ENCODE measurements around the gene BCAS3.

Gene BCAS3

GRCh38 chr17:61314368-61315078, 636.9 kb downstream of the BCAS3 start:
- Histone ChIP-seq H3K27me3 (ENCODE audit: insufficient read depth, low read length, poor library complexity) (no peaks in the 10 kb centered on the region), H3K9ac (ENCODE audit: low read length) (no peak overlapping the region), H3K4me2 (ENCODE audit: low read length) (no peak overlapping the region), H3K4me3 (ENCODE audit: low read length) (no peak overlapping the region), H2BK15ac (replicated peaks; ENCODE audit: low read depth) (no peak overlapping the region), H3K79me1 (ENCODE audit: low read length) (no peaks in the 10 kb centered on the region), H4K8ac (ENCODE audit: low read depth, low read length) (no peak overlapping the region), H2BK120ac (ENCODE audit: low read depth, low read length) (no peak overlapping the region), H4K5ac (ENCODE audit: low read length) (no peak overlapping the region), H3K18ac (ENCODE audit: low read length) (no peak overlapping the region), H3K79me2 (ENCODE audit: control insufficient read depth, insufficient read depth, low read length) (no peaks in the 10 kb centered on the region), H3K4me1 (ENCODE audit: control insufficient read depth, low read depth, low read length) (no peaks in the 10 kb centered on the region), H3K56ac (ENCODE audit: low read length) (no peak overlapping the region), H3K36me3 (ENCODE audit: control insufficient read depth, insufficient read depth, low read length) (no peaks in the 10 kb centered on the region), H3K27ac (ENCODE audit: low read depth, low read length) (no peak overlapping the region), H2BK5ac (ENCODE audit: low read length) (no peak overlapping the region), H3K4ac (ENCODE audit: low read depth, low read length) (no peak overlapping the region), H3K23ac (ENCODE audit: low read length) (no peak overlapping the region), H2AK5ac (ENCODE audit: low read length) (no peak overlapping the region)
- no peak for DNase-seq
- no CpG with 5 or more reads among the region's 8 CpGs for WGBS (ENCODE audit: extremely low coverage, insufficient coverage, low lambda C conversion rate)

DNA sequence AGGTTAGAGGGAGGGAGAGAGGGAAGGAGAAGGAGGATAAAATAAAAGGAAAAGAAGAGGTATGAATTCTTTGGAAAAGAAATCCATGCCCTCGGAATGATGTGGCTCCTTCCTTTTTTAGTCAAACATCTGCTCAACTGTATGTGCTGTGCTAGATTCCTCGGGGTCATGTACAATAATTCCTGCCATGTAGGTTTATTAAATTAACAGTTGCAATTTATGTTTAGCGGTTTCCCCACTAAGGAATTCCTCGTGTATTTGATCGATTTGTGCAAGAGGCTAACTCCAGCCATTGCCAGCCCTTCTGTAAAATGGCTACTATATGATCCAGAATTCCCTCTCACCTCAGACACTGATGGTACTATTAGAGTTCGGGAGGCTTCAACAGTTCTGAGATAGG, 639.0 kb downstream of the BCAS3 start:
- no peaks in the 10 kb centered on the region for H3K79me1 ChIP-seq (ENCODE audit: low read length)
- H3K18ac ChIP-seq (ENCODE audit: low read length) = no peak overlapping the region
- H3K27me3 ChIP-seq (ENCODE audit: insufficient read depth, low read length, poor library complexity) = no peaks in the 10 kb centered on the region
- DNase-seq = no peak
- no peak overlapping the region for H2BK5ac ChIP-seq (ENCODE audit: low read length)
- H3K23ac ChIP-seq (ENCODE audit: low read length) = no peak overlapping the region
- no peak overlapping the region for H2BK15ac ChIP-seq (replicated peaks; ENCODE audit: low read depth)
- no peak overlapping the region for H3K9ac ChIP-seq (ENCODE audit: low read length)
- no peak overlapping the region for H3K4me3 ChIP-seq (ENCODE audit: low read length)
- no peak overlapping the region for H4K5ac ChIP-seq (ENCODE audit: low read length)
- no peak overlapping the region for H2BK120ac ChIP-seq (ENCODE audit: low read depth, low read length)
- H3K27ac ChIP-seq (ENCODE audit: low read depth, low read length) = no peak overlapping the region
- H3K4me2 ChIP-seq (ENCODE audit: low read length) = no peak overlapping the region
- H3K4ac ChIP-seq (ENCODE audit: low read depth, low read length) = no peak overlapping the region
- no peak overlapping the region for H4K8ac ChIP-seq (ENCODE audit: low read depth, low read length)
- WGBS (ENCODE audit: extremely low coverage, insufficient coverage, low lambda C conversion rate) = no CpG with 5 or more reads among the region's 6 CpGs
- no peaks in the 10 kb centered on the region for H3K79me2 ChIP-seq (ENCODE audit: control insufficient read depth, insufficient read depth, low read length)
- no peak overlapping the region for H2AK5ac ChIP-seq (ENCODE audit: low read length)
- H3K36me3 ChIP-seq (ENCODE audit: control insufficient read depth, insufficient read depth, low read length) = no peaks in the 10 kb centered on the region
- no peak overlapping the region for H3K56ac ChIP-seq (ENCODE audit: low read length)
- no peaks in the 10 kb centered on the region for H3K4me1 ChIP-seq (ENCODE audit: control insufficient read depth, low read depth, low read length)

DNA sequence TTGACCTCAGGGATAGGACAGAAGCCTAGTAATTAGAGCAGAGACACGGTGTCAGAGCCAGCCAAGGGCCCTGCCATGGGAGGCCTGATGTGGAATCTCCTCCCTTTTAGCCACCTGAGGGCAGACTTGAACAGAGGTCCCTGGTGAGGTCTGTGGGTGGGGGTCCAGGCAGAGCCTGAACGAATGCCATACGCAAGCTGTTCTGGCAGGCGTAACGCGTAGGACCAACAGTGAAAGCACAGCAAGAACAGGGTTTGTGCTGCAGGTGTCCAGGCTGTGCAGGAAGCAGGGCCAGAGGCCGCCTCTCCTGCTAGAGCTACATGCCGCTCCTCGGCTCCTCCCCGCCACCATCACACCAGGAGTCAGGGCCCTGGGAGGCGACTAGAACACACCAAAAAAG, 640.1 kb downstream of the BCAS3 start:
- Histone ChIP-seq H3K56ac (ENCODE audit: low read length) (no peak overlapping the region), H4K5ac (ENCODE audit: low read length) (no peak overlapping the region), H3K4me2 (ENCODE audit: low read length) (no peak overlapping the region), H2BK120ac (ENCODE audit: low read depth, low read length) (no peak overlapping the region), H4K8ac (ENCODE audit: low read depth, low read length) (no peak overlapping the region), H3K18ac (ENCODE audit: low read length) (no peak overlapping the region), H3K79me2 (ENCODE audit: control insufficient read depth, insufficient read depth, low read length) (no peaks in the 10 kb centered on the region), H3K4ac (ENCODE audit: low read depth, low read length) (no peak overlapping the region), H3K4me1 (ENCODE audit: control insufficient read depth, low read depth, low read length) (no peaks in the 10 kb centered on the region), H2BK5ac (ENCODE audit: low read length) (no peak overlapping the region), H2BK15ac (replicated peaks; ENCODE audit: low read depth) (no peak overlapping the region), H3K79me1 (ENCODE audit: low read length) (no peaks in the 10 kb centered on the region), H3K27me3 (ENCODE audit: insufficient read depth, low read length, poor library complexity) (no peaks in the 10 kb centered on the region), H2AK5ac (ENCODE audit: low read length) (no peak overlapping the region), H3K9ac (ENCODE audit: low read length) (no peak overlapping the region), H3K36me3 (ENCODE audit: control insufficient read depth, insufficient read depth, low read length) (no peaks in the 10 kb centered on the region), H3K27ac (ENCODE audit: low read depth, low read length) (no peak overlapping the region), H3K4me3 (ENCODE audit: low read length) (no peak overlapping the region), H3K23ac (ENCODE audit: low read length) (no peak overlapping the region)
- no CpG with 5 or more reads among the region's 11 CpGs for WGBS (ENCODE audit: extremely low coverage, insufficient coverage, low lambda C conversion rate)
- peak; percentile 27 for DNase-seq

GRCh38 chr17:61318684-61319098, 641.0 kb downstream of the BCAS3 start:
- no peak overlapping the region for H3K4me3 ChIP-seq (ENCODE audit: low read length)
- H3K79me2 ChIP-seq (ENCODE audit: control insufficient read depth, insufficient read depth, low read length) = no peaks in the 10 kb centered on the region
- no peak overlapping the region for H2BK5ac ChIP-seq (ENCODE audit: low read length)

GRCh38 chr17:61321344-61321743, 643.7 kb downstream of the BCAS3 start:
- H4K8ac ChIP-seq (ENCODE audit: low read depth, low read length) = no peak overlapping the region
- H3K18ac ChIP-seq (ENCODE audit: low read length) = no peak overlapping the region
- H2BK15ac ChIP-seq (replicated peaks; ENCODE audit: low read depth) = no peak overlapping the region
- no peak overlapping the region for H3K9ac ChIP-seq (ENCODE audit: low read length)
- H4K5ac ChIP-seq (ENCODE audit: low read length) = no peak overlapping the region
- H3K56ac ChIP-seq (ENCODE audit: low read length) = no peak overlapping the region
- H3K79me1 ChIP-seq (ENCODE audit: low read length) = no peaks in the 10 kb centered on the region
- H2AK5ac ChIP-seq (ENCODE audit: low read length) = no peak overlapping the region
- H3K4ac ChIP-seq (ENCODE audit: low read depth, low read length) = no peak overlapping the region
- H2BK120ac ChIP-seq (ENCODE audit: low read depth, low read length) = no peak overlapping the region
- H3K4me1 ChIP-seq (ENCODE audit: control insufficient read depth, low read depth, low read length) = no peaks in the 10 kb centered on the region
- H2BK5ac ChIP-seq (ENCODE audit: low read length) = no peak overlapping the region
- no peaks in the 10 kb centered on the region for H3K36me3 ChIP-seq (ENCODE audit: control insufficient read depth, insufficient read depth, low read length)
- no peak overlapping the region for H3K4me3 ChIP-seq (ENCODE audit: low read length)
- H3K79me2 ChIP-seq (ENCODE audit: control insufficient read depth, insufficient read depth, low read length) = no peaks in the 10 kb centered on the region
- H3K27me3 ChIP-seq (ENCODE audit: insufficient read depth, low read length, poor library complexity) = no peaks in the 10 kb centered on the region
- no CpG with 5 or more reads among the region's 6 CpGs for WGBS (ENCODE audit: extremely low coverage, insufficient coverage, low lambda C conversion rate)
- no peak overlapping the region for H3K23ac ChIP-seq (ENCODE audit: low read length)
- H3K4me2 ChIP-seq (ENCODE audit: low read length) = no peak overlapping the region
- H3K27ac ChIP-seq (ENCODE audit: low read depth, low read length) = no peak overlapping the region
- DNase-seq = no peak

More at GRCh38 chr17:61318684-61319098, 641.0 kb downstream of the BCAS3 start:
- Histone ChIP-seq H3K79me1 (ENCODE audit: low read length) (no peaks in the 10 kb centered on the region), H3K36me3 (ENCODE audit: control insufficient read depth, insufficient read depth, low read length) (no peaks in the 10 kb centered on the region), H3K27me3 (ENCODE audit: insufficient read depth, low read length, poor library complexity) (no peaks in the 10 kb centered on the region), H2AK5ac (ENCODE audit: low read length) (no peak overlapping the region), H3K18ac (ENCODE audit: low read length) (no peak overlapping the region), H3K4me1 (ENCODE audit: control insufficient read depth, low read depth, low read length) (no peaks in the 10 kb centered on the region), H2BK120ac (ENCODE audit: low read depth, low read length) (no peak overlapping the region), H3K4me2 (ENCODE audit: low read length) (no peak overlapping the region), H2BK15ac (replicated peaks; ENCODE audit: low read depth) (no peak overlapping the region), H3K56ac (ENCODE audit: low read length) (no peak overlapping the region), H3K27ac (ENCODE audit: low read depth, low read length) (no peak overlapping the region), H4K8ac (ENCODE audit: low read depth, low read length) (no peak overlapping the region), H3K9ac (ENCODE audit: low read length) (no peak overlapping the region), H4K5ac (ENCODE audit: low read length) (no peak overlapping the region), H3K23ac (ENCODE audit: low read length) (no peak overlapping the region), H3K4ac (ENCODE audit: low read depth, low read length) (no peak overlapping the region)
- DNase-seq = no peak
- no CpG with 5 or more reads among the region's 5 CpGs for WGBS (ENCODE audit: extremely low coverage, insufficient coverage, low lambda C conversion rate)

Measured in mesendoderm (in vitro differentiated cells).